ENCODE measurements around the gene NELFCD.

Gene NELFCD

GRCh38 chr20:59025086-59025485 lies 44.0 kb downstream of the NELFCD start (continued):
- no peak for TF ChIP-seq ZNF280C (tag by site-specific recombination; IDR thresholded peaks at IDR 0.05)

GRCh38 chr20:59025511-59025910 lies 44.5 kb downstream of the NELFCD start:
- POLR2A ChIA-PET, result no interaction called here
- no peak overlapping the region for H3K27ac ChIP-seq (ENCODE audit: extremely low read depth, low read depth, low read length)
- 0 out of 2 replicates have a peak, but pooled peaks cover 2% of the 10 kb centered on the region for H3K4me1 ChIP-seq (ENCODE audit: control insufficient read depth, insufficient read depth, low read length)
- TF ChIP-seq SP7 (tag by site-specific recombination; IDR thresholded peaks at IDR 0.05) (0 out of 2 replicates have a peak, but pooled peaks have one; percentile 35), ZNF623 (tag by site-specific recombination; IDR thresholded peaks at IDR 0.05) (no peak)
- no peak overlapping the region for H3K4me3 ChIP-seq (ENCODE audit: low read depth, low read length)
- H3K9me3 ChIP-seq (ENCODE audit: control insufficient read depth, insufficient read depth, low read depth, low read length), result no peaks in the 10 kb centered on the region
- CTCF ChIA-PET, result interaction anchor here (0.6 kb wide), 1 partner anchor 62 kb away, joined by 3 read pairs; no protein-coding TSS in a partner anchor
- peaks cover 7 to 79% of the 10 kb centered on the region in 2 experiments for H3K36me3 ChIP-seq (ENCODE audit: control insufficient read depth in 2 of 2, insufficient read depth in 1 of 2, low read length in 2 of 2)

- no peak for TF ChIP-seq KLF8 (tag by site-specific recombination; IDR thresholded peaks at IDR 0.05)
- TF ChIP-seq ZSCAN4 (tag by site-specific recombination; IDR thresholded peaks at IDR 0.05), result no peak
- TF ChIP-seq MZF1 (tag by site-specific recombination; IDR thresholded peaks at IDR 0.05; ENCODE audit: borderline replicate concordance), result no peak
- no peak for TF ChIP-seq ZNF214 (tag by site-specific recombination; IDR thresholded peaks at IDR 0.05; ENCODE audit: borderline replicate concordance)
- TF ChIP-seq ZBTB8A (tag by site-specific recombination; IDR thresholded peaks at IDR 0.05), result no peak
- no peak for TF ChIP-seq OSR2 (tag by site-specific recombination; IDR thresholded peaks at IDR 0.05)
- TF ChIP-seq ZNF398 (tag by site-specific recombination; IDR thresholded peaks at IDR 0.05), result no peak
- TF ChIP-seq WT1 (tag by site-specific recombination; IDR thresholded peaks at IDR 0.05), result no peak
- no peak for TF ChIP-seq ZNF518A (tag by site-specific recombination; conservative IDR thresholded peaks at IDR 0.05; ENCODE audit: low read depth)
Observed at GRCh38 chr20:59026904-59027740, 46.1 kb downstream of the NELFCD start.

More at GRCh38 chr20:59026904-59027740, 46.1 kb downstream of the NELFCD start:
- no peak overlapping the region for H3K27ac ChIP-seq (ENCODE audit: extremely low read depth, low read depth, low read length)
- ChIA-PET CTCF (no interaction called here), POLR2A (no interaction called here)
- H3K9me3 ChIP-seq (ENCODE audit: control insufficient read depth, insufficient read depth, low read depth, low read length), result no peaks in the 10 kb centered on the region
- peaks cover 7% of the 10 kb centered on the region; the same call in 1 of the 2 replicates for H3K4me1 ChIP-seq (ENCODE audit: control insufficient read depth, insufficient read depth, low read length)
- H3K36me3 ChIP-seq (ENCODE audit: control insufficient read depth in 2 of 2, insufficient read depth in 1 of 2, low read length in 2 of 2), result peaks cover 5 to 87% of the 10 kb centered on the region in 2 experiments
- no peak overlapping the region for H3K4me3 ChIP-seq (ENCODE audit: low read depth, low read length)

Measured in HEK293 (cell line).